ENCODE data around the gene ALLC.

- TF ChIP-seq EZH2 (IDR thresholded peaks at IDR 0.05; ENCODE audit: borderline replicate concordance, low read length), result no peak
- TF ChIP-seq, protein P1, sequence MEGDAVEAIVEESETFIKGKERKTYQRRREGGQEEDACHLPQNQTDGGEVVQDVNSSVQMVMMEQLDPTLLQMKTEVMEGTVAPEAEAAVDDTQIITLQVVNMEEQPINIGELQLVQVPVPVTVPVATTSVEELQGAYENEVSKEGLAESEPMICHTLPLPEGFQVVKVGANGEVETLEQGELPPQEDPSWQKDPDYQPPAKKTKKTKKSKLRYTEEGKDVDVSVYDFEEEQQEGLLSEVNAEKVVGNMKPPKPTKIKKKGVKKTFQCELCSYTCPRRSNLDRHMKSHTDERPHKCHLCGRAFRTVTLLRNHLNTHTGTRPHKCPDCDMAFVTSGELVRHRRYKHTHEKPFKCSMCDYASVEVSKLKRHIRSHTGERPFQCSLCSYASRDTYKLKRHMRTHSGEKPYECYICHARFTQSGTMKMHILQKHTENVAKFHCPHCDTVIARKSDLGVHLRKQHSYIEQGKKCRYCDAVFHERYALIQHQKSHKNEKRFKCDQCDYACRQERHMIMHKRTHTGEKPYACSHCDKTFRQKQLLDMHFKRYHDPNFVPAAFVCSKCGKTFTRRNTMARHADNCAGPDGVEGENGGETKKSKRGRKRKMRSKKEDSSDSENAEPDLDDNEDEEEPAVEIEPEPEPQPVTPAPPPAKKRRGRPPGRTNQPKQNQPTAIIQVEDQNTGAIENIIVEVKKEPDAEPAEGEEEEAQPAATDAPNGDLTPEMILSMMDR (conservative IDR thresholded peaks at IDR 0.05 in 1 of 2, IDR thresholded peaks at IDR 0.05 in 1 of 2; ENCODE audit: extremely low read depth in 1 of 2, insufficient read depth in 1 of 2, low read depth in 1 of 2, low read length in 2 of 2), result no peak
Measured at GRCh38 chr2:3656762-3657721, 958 bp upstream of the ALLC start.
